LNCaP clone FGC (cell line): ENCODE results near the gene ARID3C.

ENCODE experiments used
- DNase-seq: peaks from one replicate; pipeline ENCODE4 v3.0.0-alpha.2; 2011; ENCODE audit warnings: low read depth
- H3K4me3 ChIP-seq: 2 replicates; pipeline ENCODE4 v1.5.1; 2011; ENCODE audit warnings: mild to moderate bottlenecking, low read depth, low read length, control low read depth
- CTCF ChIP-seq: IDR thresholded peaks from 2 replicates; pipeline ENCODE4 v1.5.1; 2012; ENCODE audit warnings: mild to moderate bottlenecking; ENCODE audit not compliant: control insufficient read depth, insufficient read depth; ENCODE audit errors: extremely low read depth

ARID3C gene

DNA sequence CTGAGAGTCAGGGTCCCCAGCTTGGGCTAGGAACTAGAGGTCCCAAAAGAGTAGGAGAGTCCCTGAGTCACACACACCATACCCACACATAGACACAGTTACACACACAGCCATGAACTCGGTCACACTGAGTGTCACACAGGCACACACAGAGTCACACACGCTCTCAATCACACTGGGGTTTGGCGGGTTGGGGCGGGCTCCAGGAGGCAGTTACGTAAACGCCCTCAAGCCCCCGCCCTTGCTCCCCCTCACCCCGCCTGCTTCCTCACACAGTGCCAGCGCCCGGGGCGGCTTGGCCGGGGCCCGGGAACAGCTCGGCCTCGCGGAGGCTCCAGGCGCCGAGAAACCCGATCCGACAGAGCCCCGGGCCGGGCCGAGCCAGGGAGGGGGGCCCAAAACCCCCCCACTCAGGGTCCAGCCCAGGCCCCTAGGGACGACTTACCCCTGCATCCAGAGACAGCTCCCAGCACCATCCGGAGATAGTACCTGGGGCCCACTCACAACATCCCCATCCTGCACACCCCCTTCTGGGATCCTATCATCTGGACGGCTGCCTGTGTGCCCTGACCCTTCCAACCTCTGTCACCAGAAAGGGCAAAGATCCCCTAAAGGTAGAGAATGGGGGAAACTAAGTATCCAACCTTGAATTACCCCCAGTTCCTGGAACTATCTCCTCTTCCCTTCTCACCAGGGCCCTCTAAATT lies 35.8 kb downstream of the ARID3C start:
- no peak for TF ChIP-seq CTCF
- no peak for DNase-seq
- no peak overlapping the region for H3K4me3 ChIP-seq

DNA sequence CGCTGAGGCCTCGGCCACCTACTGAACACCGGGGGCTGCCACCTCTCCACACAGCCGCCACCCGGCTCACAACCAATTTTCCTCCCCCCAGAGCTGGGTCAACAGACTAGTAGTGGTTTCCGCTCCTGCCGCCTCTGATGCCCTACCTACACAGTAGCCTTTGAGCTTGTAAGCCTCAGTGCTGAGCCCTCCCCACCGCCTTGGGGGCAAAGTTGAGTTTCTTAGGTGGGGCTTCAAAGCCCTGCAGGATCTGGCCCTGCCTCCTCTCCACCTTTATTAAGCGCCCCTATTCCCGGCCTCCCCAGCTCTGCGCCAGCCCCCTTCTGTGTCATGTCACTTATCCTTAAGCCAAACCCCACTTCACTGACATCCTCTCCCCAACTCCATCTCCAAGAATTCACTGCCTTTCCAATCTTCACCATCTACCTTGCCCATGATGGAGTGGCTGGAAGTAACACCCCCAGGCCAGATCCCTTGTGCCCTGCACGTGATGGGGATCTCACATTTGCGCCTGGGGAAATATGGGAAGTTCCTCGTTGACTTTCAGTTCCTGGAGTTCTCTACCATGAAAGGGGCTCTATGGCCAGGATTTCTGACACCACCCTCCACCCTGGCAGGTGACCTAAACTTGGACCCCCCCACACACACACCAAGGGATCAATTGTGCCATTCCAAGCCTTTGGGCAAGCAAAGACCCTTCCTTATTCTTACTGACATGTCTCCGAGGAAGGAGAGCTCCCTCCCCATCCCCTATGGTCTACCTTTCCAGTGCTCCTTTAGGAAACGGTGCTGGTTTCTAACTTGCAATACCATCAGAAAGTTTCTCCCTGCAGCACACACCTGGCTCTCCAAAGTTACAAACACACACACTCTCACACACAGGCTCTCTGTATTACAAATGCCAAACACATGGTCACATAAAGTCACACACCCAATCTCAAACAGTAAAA lies 36.7 kb downstream of the ARID3C start:
- TF ChIP-seq CTCF, result no peak
- no peak for DNase-seq
- no peak overlapping the region for H3K4me3 ChIP-seq

GRCh38 chr9:34591248-34591916 lies 37.5 kb downstream of the ARID3C start:
- H3K4me3 ChIP-seq, result no peak overlapping the region
- no peak for DNase-seq
- peak; percentile 99 for TF ChIP-seq CTCF

DNA sequence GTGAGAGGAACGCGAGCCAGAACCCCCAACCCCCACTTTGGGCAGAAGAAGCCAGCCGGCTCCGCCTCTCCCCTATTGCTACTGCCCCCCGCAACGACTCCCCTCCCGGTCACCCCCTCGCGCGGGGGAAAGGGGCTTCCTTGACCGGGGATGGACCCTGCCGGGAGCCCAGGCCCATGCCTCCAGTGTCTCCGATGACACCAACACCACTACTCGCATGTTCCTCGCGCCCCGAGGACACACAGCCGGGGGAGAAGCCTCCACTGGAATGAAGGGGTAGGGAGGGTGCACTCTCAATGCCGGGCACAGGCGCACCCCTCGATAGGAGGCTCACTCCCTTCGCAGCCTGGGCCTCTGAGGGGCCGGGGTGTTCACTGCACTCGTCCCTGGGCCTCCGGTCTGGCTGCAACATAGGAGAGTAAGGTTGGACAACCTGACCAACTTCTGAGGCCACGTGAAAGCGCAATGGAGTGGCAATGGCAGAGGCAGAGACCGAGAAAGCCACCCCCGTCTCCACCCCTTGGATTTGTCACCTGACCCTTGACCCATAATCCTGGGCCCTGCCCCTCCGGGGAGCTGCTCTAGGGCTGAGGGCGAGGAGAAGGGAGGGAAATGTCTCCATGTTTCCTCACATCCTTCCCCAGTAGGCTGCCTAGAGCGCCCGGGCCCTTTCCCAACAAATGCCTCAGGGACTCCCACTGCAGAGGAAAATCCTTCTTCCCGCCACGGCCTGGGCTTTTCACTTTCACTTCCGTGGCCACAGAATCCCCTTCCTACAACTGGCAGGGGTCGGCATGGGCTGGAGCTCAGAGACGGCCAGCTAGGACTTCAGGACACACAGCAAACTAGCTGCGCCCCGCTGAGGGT lies 38.3 kb downstream of the ARID3C start:
- no peak overlapping the region for H3K4me3 ChIP-seq
- no peak for DNase-seq
- TF ChIP-seq CTCF, result no peak

GRCh38 chr9:34589636-34590380 lies 39.1 kb downstream of the ARID3C start, which contains the start of gene CNTFR:
TSS of gene CNTFR (minus strand) at chr9:34589724. CDS start at chr9:34568981, 20,743 bp downstream.
- peak within 1 kb of the TSS; percentile 28 for H3K4me3 ChIP-seq
- no peak for DNase-seq
- TF ChIP-seq CTCF, result no peak
